GM04503 (cell line): ENCODE measurements around the gene TTC28.
A peak's percentile ranks its signal among the peaks of the same experiment; 100 is the strongest.
"Not testable (repeated sequence)": the region's sequence is repeated elsewhere in the genome, so short reads cannot be mapped to it uniquely, and the experiment has no call there.

Experiments
- DNase-seq: peaks from one replicate; pipeline ENCODE4 v3.0.0-alpha.2; 2012; ENCODE audit warnings: low read depth

Gene TTC28

GRCh38 chr22:28481725-28482124 lies 197.9 kb downstream of the TTC28 start:
- no peak for DNase-seq

- no peak for DNase-seq
Measured at GRCh38 chr22:28480000-28480715, 199.5 kb downstream of the TTC28 start.

- DNase-seq, result no peak
Measured at GRCh38 chr22:28478564-28478963, 201.1 kb downstream of the TTC28 start.

GRCh38 chr22:28477556-28477955 lies 202.1 kb downstream of the TTC28 start:
- no peak for DNase-seq

- no peak for DNase-seq
Measured at GRCh38 chr22:28474330-28474729, 205.3 kb downstream of the TTC28 start.

GRCh38 chr22:28473258-28473657 lies 206.4 kb downstream of the TTC28 start:
- DNase-seq, result no peak

- not testable (repeated sequence) for DNase-seq
Measured at GRCh38 chr22:28467055-28467454, 212.6 kb downstream of the TTC28 start.

- DNase-seq, result no peak
Measured at GRCh38 chr22:28466399-28466798, 213.2 kb downstream of the TTC28 start.

- DNase-seq, result no peak
Measured at GRCh38 chr22:28465841-28466240, 213.8 kb downstream of the TTC28 start.

- DNase-seq, result no peak
Measured at GRCh38 chr22:28464127-28464526, 215.5 kb downstream of the TTC28 start.

- DNase-seq, result not testable (repeated sequence)
Measured at GRCh38 chr22:28463408-28463807, 216.2 kb downstream of the TTC28 start.

- DNase-seq, result no peak
Measured at GRCh38 chr22:28462901-28463300, 216.7 kb downstream of the TTC28 start.

- DNase-seq, result no peak
Measured at GRCh38 chr22:28462041-28462440, 217.6 kb downstream of the TTC28 start.

- DNase-seq, result no peak
Measured at GRCh38 chr22:28454431-28455064, 225.1 kb downstream of the TTC28 start.

GRCh38 chr22:28450109-28450508 lies 229.5 kb downstream of the TTC28 start:
- DNase-seq, result no peak

- no peak for DNase-seq
Measured at GRCh38 chr22:28449041-28449440, 230.6 kb downstream of the TTC28 start.

- DNase-seq, result no peak
Measured at GRCh38 chr22:28448625-28449024, 231.0 kb downstream of the TTC28 start.

GRCh38 chr22:28444659-28445058 lies 235.0 kb downstream of the TTC28 start:
- DNase-seq, result no peak

- DNase-seq, result peak; percentile 46
Measured at GRCh38 chr22:28443526-28443876, 236.1 kb downstream of the TTC28 start.

- peak; percentile 31 for DNase-seq
Measured at GRCh38 chr22:28442711-28443525, 236.7 kb downstream of the TTC28 start.

- DNase-seq, result peak; percentile 23
Measured at GRCh38 chr22:28442264-28442710, 237.4 kb downstream of the TTC28 start.

- DNase-seq, result peak; percentile 35
Measured at GRCh38 chr22:28441720-28442263, 237.8 kb downstream of the TTC28 start.
